Measurements from ENCODE around the gene CCDC92B. TPM values are rescaled to one million over a fixed set of nuclear protein-coding genes. Genes with fewer than 3 reads are reported as not detected.

CCDC92B gene
- total RNA-seq, 6 experiments from 2014 or later: not detected

- peak overlapping the region in 1 of 3 donors; percentile 21 for H3K4me3 ChIP-seq
- no peak overlapping the region for H3K27ac ChIP-seq
- ATAC-seq (no peak), DNase-seq (no peak)
- no peaks in the 10 kb centered on the region for H3K9me3 ChIP-seq
- TF ChIP-seq, protein P1, sequence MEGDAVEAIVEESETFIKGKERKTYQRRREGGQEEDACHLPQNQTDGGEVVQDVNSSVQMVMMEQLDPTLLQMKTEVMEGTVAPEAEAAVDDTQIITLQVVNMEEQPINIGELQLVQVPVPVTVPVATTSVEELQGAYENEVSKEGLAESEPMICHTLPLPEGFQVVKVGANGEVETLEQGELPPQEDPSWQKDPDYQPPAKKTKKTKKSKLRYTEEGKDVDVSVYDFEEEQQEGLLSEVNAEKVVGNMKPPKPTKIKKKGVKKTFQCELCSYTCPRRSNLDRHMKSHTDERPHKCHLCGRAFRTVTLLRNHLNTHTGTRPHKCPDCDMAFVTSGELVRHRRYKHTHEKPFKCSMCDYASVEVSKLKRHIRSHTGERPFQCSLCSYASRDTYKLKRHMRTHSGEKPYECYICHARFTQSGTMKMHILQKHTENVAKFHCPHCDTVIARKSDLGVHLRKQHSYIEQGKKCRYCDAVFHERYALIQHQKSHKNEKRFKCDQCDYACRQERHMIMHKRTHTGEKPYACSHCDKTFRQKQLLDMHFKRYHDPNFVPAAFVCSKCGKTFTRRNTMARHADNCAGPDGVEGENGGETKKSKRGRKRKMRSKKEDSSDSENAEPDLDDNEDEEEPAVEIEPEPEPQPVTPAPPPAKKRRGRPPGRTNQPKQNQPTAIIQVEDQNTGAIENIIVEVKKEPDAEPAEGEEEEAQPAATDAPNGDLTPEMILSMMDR (IDR thresholded peaks at IDR 0.05): no peak
- no peak for TF ChIP-seq POLR2A (IDR thresholded peaks at IDR 0.05)
- H3K27me3 ChIP-seq: no peaks in the 10 kb centered on the region
- WGBS (ENCODE audit: insufficient coverage, low coverage, low lambda C conversion rate, missing lambda C conversion rate): 66% methylated on average over 12 of the region's 15 CpGs
- no peaks in the 10 kb centered on the region for H3K4me1 ChIP-seq
- no peaks in the 10 kb centered on the region for H3K36me3 ChIP-seq
- intact Hi-C loops (cut with DNase I): no loop called here
Observed at GRCh38 chr17:2797226-2797625, 47.8 kb upstream of the CCDC92B start.

DNA sequence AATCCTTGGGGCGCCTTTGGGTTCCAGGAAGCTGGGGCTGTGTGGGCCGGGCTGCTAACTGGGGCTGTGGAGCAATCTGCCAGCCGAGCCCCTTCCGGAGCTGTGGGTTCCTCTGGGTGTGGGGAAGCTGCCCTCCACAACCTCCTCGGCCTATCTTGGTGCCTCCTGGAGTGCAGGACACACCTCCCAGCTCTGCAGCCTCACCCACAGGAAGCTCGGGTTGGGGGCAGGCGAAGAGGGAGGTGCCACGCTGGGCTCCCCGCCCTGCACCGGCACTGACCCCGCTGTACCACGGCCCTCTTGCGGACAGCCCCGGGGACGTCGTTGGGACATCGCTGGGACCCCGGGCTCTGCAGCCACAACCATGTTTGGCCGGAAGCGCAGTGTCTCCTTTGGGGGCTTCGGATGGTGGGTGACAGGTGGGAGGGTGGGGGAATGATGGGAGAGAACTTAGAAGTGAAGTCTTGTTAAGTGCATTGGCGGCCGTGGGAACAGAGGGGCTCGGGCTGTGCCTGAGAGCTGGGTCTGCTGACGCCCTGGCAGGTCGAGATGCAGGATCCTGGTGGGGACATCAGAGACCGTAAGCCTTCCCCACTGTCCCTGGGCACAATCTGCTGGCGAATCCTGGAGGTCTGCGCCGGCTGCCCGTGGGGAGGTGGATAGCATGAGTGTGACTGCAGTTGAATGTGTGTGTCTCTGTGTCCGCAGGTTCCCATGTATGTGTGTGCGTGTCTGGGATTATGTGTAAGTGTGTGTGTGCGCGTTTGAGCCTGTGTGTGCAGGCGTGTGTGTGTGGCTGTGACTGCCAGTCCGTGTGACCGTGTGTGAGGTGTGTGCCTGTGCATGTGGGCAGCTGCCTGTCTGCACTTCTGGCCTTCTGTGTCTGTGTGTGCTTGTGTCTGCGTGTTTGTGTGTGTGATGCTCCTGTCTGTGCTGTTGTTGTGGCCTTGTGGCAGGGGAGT is 47.0 kb upstream of the CCDC92B start, which contains the start of gene RAP1GAP2:
RAP1GAP2 (plus strand) TSS at position 275 of the 962 bp plus-strand sequence; CDS start at position 365, 90 bp downstream.
- H3K36me3 ChIP-seq: no peaks in the 10 kb centered on the region
- DNase-seq: peak; percentile 69 to 85 (median 70)
- intact Hi-C loops (cut with DNase I): no loop called here
- no peaks in the 10 kb centered on the region for H3K9me3 ChIP-seq
- no peaks in the 10 kb centered on the region for H3K27me3 ChIP-seq
- no peak within 1 kb of the TSS for H3K27ac ChIP-seq
- H3K4me1 ChIP-seq: no peaks in the 10 kb centered on the region
- peak; percentile 69 to 76 (median 72) for ATAC-seq
- H3K4me3 ChIP-seq: peak within 1 kb of the TSS in 1 of 3 donors; percentile 21
- WGBS (ENCODE audit: insufficient coverage, low coverage, low lambda C conversion rate, missing lambda C conversion rate): 55% methylated on average over 8 of the region's 39 CpGs
- TF ChIP-seq POLR2A (IDR thresholded peaks at IDR 0.05): no peak
- TF ChIP-seq, protein P1 (IDR thresholded peaks at IDR 0.05): no peak

DNA sequence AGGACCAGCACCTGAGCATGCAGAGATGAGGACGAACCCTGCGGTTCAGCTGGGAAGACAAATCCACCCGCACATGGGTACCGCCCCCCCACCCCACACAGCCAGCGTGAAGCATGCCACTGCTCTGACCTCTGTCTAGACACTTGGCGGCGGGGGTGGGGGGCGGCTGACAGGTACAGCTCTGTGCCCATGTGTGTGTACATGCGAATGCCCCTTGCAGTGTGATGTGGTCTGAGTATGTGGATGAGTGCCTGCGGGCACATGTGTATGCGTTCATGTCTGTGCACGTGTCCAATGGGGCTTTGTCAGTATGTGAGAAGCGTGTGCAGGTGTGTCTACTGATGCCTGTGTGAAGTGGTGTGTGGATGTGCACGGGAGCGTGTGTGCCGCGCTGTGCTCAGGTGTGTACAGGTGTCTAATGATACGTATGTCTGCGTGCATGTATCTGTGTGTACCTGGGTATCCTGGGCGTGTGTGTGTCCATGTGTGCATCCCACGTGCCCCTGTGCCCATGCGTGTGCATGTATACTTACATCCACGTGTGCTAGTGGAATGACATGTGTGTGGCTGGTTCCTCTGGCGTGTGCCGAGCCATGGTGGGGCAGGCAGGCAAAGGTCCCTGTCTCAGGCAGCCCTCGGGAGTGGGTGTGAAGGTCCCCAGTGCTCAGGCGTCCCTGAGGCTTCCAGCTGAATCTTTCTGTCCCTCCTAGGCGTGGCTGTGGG is 46.1 kb upstream of the CCDC92B start:
- Histone ChIP-seq H3K9me3 (no peaks in the 10 kb centered on the region), H3K36me3 (no peaks in the 10 kb centered on the region), H3K4me3 (no peak overlapping the region), H3K4me1 (no peaks in the 10 kb centered on the region), H3K27me3 (no peaks in the 10 kb centered on the region), H3K27ac (no peak overlapping the region)
- ATAC-seq (no peak), DNase-seq (no peak)
- TF ChIP-seq POLR2A (IDR thresholded peaks at IDR 0.05): no peak
- TF ChIP-seq, protein P1 (IDR thresholded peaks at IDR 0.05): no peak
- intact Hi-C loops (cut with DNase I): no loop called here
- 52% methylated on average over 11 of the region's 28 CpGs for WGBS (ENCODE audit: insufficient coverage, low coverage, low lambda C conversion rate, missing lambda C conversion rate)

DNA sequence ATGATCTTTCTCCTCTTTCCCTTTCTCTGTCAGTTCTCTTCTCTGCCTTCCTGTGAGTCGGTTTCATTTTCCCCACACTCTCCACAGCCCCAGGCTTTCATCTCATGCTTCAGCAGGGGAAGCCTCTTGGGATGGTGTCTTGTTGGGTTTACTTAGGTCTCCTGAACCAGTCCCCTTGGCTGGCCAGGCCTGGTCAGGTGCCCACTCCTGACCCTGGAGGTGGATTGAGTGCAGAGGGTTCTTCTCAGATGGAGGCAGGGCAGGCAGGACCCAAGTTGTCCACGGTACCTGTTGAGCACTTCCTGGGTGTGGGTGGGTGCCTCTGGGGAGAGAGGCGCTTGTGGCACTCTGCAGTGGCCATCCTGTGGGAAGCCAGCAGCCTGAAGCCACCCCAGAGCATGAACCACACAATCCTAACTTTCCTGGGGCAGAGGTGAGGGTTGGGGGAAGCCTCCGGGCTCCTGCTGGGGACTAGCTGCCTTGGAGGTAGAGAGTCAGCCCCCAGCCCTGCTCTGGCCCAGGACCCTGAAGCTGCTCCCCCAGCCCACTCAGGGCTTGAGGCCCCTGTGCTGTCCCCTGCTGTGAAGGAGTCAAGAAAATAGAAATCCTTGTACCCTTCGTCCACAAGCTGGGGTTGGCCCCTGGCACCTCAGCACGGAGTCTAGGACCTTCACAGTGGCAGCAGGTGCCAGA is 44.8 kb upstream of the CCDC92B start:
- Histone ChIP-seq H3K9me3 (no peaks in the 10 kb centered on the region), H3K4me3 (no peak overlapping the region), H3K36me3 (no peaks in the 10 kb centered on the region), H3K4me1 (no peaks in the 10 kb centered on the region), H3K27me3 (no peaks in the 10 kb centered on the region), H3K27ac (no peak overlapping the region)
- intact Hi-C loops (cut with DNase I): no loop called here
- ATAC-seq (no peak), DNase-seq (no peak)
- 39% methylated on average over 2 of the region's 6 CpGs for WGBS (ENCODE audit: insufficient coverage, low coverage, low lambda C conversion rate, missing lambda C conversion rate)
- TF ChIP-seq POLR2A (IDR thresholded peaks at IDR 0.05): no peak
- TF ChIP-seq, protein P1 (IDR thresholded peaks at IDR 0.05): no peak
